Nasal cavity respiratory epithelium epithelial cell of viscerocranial mucosa (primary cell): ENCODE data around the gene CERS2. TPM values are rescaled to one million over a fixed set of nuclear protein-coding genes. Genes with fewer than 3 reads are reported as not detected.

ENCODE experiments used
- total RNA-seq: library from RNA; depleted of rRNA; stranded (reverse); fragments of >200 nt; gene quantifications from 2 replicates; pipeline ENCODE4 v1.2.3, GENCODE V29; 2014

CERS2 gene, protein sequence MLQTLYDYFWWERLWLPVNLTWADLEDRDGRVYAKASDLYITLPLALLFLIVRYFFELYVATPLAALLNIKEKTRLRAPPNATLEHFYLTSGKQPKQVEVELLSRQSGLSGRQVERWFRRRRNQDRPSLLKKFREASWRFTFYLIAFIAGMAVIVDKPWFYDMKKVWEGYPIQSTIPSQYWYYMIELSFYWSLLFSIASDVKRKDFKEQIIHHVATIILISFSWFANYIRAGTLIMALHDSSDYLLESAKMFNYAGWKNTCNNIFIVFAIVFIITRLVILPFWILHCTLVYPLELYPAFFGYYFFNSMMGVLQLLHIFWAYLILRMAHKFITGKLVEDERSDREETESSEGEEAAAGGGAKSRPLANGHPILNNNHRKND
- 83.7 and 101 TPM in 2 replicates for total RNA-seq

DNA sequence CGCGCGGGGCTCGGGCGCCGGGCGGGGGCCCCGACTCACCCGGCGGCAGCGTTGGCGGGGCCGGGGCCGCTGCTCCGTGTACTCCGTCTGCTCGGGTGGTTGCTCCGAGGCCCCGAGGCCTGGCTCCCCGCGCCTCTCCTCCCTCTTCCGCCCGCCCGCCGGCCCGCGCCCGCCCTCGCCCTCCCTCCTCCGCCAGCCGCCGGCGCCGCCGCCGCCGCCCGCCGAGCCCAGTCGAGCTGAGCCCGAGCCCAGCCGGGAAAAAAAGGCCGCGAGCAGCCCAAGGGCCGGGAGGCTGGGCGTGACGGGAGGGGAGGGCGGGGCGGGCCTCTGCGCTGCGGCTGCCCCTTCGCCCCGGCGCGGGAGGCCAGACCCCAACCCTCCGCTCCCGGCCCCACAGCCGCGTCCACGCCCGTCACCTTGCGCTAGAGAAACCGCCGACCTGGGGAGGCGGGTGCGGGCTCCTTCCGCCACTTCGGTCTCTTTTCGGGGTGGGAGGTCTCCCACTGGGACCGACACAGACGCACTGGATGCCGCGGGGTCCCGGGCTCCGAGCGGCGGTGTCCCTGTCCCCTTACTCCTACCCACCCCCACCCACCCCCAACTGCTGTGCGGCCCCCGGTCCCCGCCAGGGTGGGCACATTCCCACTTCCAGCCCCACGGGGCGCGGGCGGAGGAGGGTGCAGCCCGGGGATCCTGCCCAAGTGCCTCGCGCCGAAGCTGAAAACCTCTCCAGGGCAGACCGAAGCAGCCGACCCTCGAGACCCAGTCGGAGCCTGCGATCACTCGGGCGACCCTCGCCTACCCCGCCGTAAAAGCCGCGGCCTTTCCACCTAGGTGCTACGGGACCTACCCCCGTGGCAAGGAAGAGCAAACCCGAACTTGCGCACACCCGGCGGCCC lies at the start of gene CERS2:
TSS of gene CERS2 (minus strand) at position 256 of the 899 bp plus-strand sequence. CDS start 5,745 bp downstream, outside the sequence.

DNA sequence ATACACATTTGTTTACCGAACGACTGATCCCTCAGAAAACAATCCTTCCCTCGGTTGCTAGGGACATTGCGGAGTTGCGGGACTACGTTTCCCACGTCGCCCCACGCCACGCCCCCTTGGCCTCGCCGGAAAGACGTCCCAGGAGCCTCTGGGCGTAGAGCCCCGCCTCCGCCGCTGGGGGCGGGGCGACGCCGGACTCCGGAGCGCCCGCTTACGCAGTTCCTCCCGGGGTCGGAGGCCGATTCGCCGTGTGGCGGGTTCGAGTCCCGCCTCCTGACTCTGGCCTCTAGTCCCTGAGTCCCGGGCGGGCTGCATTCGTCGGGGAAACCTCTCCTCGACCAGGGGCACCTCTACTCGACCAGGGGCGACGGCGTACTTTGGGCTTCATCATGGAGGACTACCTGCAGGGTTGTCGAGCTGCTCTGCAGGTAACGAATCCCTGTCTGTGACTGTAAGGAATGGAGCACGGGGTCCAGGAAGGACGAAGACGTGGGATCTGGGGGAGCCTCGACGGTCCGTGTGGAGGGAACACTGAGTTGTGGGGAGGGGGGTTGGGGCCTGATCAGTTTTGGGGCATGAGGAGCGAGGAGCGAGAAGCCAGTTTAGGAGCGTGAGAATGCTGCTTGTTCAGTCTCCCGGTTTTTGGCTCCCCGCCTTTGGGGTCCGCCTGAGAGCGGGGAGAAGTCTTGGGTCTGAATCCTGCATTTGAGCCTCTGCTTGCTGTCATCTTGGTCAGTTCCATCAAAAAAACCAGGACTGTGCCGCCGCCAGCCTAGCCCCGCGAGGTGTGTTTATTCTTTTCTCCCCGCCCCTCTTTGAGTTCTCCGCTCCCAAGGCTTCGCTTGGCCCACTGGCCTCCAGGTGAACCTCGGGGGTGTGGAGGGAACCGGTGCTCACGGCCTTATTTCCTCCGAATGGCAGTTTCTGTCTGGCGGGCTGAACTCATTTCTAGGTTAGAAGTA lies 33.9 kb upstream of the CERS2 start, which contains the start of gene PRUNE1:
TSS of gene PRUNE1 (plus strand) at position 206 of the 962 bp plus-strand sequence. CDS start at position 390, 184 bp downstream.

DNA sequence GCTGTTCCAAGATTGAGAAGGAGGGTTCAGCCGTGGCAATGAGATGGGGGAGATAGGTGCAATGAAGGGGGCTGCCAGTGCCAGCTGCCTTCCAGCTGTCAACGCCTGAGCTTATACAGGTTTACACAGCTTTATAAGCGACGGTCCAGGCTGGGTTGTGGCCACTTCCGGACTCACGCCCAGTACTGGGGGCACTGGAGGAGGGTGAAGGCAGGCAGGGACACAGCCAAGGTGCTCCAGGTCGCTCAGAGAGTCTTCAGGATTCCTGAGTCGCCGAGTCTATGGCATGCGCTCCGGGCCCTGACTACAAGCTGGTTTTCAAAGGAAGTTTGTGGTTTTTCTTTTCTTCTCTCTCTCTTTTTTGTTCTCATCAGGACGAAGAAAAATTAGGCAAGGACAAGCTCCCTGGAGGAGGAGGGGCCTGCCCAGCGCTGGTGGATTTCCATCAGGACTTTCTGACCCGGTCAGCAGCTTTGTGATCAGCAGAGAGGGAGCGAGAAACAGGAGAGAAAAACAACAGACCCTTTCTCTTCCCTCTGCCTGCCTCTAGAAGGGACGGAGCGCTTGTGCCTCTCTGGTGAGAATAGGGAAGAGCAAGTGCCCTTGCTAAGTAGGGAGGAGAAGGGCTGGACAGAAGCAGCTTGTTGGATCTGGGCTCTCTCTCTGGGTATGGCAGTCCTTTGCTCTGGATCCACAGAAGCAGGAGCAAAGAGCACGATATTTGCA lies 31.9 kb upstream of the CERS2 start, which contains the start of gene MINDY1:
TSS of gene MINDY1 (minus strand) at position 576 of the 726 bp plus-strand sequence. CDS start 4,285 bp downstream, outside the sequence.

DNA sequence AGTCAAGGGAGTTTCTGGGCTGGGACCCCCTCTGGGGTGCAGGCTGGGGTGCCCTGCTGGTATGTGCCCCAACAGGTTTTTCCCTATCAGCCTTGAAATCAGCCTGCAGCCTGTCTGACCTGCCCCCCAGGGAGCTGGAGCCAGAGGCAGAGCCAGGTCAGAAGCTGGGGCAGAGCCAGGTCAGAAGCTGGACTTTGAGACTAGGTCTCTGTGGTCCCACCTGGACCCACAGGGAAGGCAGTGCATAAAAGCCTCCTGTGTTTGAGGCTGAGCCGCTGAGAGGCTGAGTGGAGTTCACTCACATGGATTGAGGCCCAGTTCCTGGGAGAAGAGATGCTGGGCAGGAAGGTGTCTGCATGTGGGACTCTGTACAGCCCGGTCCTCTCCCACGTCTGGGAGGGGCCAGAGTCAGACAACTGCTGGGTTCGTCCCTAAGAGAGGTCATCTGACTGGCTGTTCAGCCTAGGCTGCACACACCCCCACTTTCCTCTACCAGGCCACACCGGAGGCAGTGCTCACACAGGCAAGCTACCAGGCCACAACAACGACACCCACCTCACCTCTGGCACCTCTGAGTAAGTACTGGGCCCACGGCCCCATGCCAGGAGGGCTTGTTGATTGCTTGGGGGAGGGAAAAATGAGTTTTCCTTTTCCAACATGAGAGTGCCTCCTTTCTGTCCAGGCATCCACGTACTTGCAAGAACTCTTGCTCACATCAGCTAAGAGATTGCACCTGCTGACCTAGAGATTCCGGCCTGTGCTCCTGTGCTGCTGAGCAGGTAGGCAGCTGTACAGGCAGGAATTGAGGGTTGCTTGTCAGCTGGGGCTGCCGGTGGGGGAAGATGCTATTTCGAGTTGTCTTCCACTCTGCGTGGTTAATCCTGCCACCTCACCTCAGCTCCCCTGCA lies 7.4 kb upstream of the CERS2 start, which contains the start of gene ANXA9:
TSS of gene ANXA9 (plus strand) at position 488 of the 908 bp plus-strand sequence. CDS start 814 bp downstream, outside the sequence.

DNA sequence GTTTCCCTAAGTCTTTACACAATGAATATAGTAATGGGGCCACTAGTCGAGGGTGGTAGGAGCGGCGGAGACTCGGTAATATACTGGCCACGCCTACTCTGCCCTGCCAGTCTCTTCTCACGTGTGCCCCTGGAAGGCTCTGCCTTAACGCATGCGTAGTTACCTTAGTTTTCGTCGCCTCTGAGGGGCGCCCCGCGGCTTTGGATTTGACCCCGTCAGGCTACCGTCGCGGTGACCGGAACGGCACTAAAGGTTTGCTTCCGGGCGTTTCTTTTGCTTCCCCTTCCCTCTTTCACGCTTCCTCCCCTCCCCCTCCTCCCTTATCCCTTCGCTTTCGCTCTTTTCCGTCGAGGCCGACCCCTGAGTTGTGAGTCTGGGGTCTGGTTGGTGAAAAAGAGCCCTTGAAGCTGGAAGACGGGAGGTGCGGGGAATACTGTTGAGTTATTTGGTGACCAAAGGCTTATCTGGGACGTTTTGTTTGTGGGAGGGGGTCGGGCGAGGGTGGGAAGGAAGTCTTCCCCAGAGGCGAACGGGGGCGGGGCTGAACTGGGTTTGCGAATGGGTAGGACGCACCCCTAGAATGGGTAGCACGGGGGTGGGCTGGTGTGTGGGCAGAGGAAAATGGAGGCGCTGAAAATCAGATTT lies 48.4 kb downstream of the CERS2 start, which contains the start of gene SETDB1:
TSS of gene SETDB1 (plus strand) at position 267 of the 645 bp plus-strand sequence. CDS start 1,352 bp downstream, outside the sequence.

Other genes with a start within 250 kb of the CERS2 start
- gene CTSS, start 209.1 kb downstream of the CERS2 start, total RNA-seq, result 2.1 and 12.4 TPM in 2 replicates
- 1.4 and 3.6 TPM in 2 replicates for gene CTSK, start 166.6 kb downstream of the CERS2 start, total RNA-seq
- gene ARNT, start 98.2 kb downstream of the CERS2 start, total RNA-seq, result 20.5 and 30.6 TPM in 2 replicates
- gene CTXND2, start 87.7 kb downstream of the CERS2 start, total RNA-seq, result not detected in 2 replicates
- 23.2 and 36.7 TPM in 2 replicates for gene SETDB1, start 48.5 kb downstream of the CERS2 start, total RNA-seq
- 0.50 and 0.68 TPM in 2 replicates for gene ANXA9, start 7.5 kb upstream of the CERS2 start, total RNA-seq
- gene MINDY1, start 32.1 kb upstream of the CERS2 start, total RNA-seq, result 5.5 and 10.3 TPM in 2 replicates
- gene PRUNE1, start 33.6 kb upstream of the CERS2 start, total RNA-seq, result 10.3 and 11.6 TPM in 2 replicates
- 3.3 and 7.5 TPM in 2 replicates for gene BNIPL, start 61.8 kb upstream of the CERS2 start, total RNA-seq
- gene C1orf56, start 72.9 kb upstream of the CERS2 start, total RNA-seq, result 0.71 and 1.0 TPM in 2 replicates
- gene CDC42SE1, start 84.8 kb upstream of the CERS2 start, total RNA-seq, result 111 and 152 TPM in 2 replicates
- gene MLLT11, start 85.6 kb upstream of the CERS2 start, total RNA-seq, result 1.7 and 3.3 TPM in 2 replicates
- 17.1 and 27.1 TPM in 2 replicates for gene GABPB2, start 95.9 kb upstream of the CERS2 start, total RNA-seq
- gene SEMA6C, start 171.8 kb upstream of the CERS2 start, total RNA-seq, result 0.34 and 1.3 TPM in 2 replicates
- gene TNFAIP8L2, start 181.8 kb upstream of the CERS2 start, total RNA-seq, result not detected in 2 replicates
- 5.8 and 6.5 TPM in 2 replicates for gene LYSMD1, start 191.1 kb upstream of the CERS2 start, total RNA-seq
- gene SCNM1, start 191.3 kb upstream of the CERS2 start, total RNA-seq, result 24.1 and 24.3 TPM in 2 replicates
- gene TMOD4, start 201.1 kb upstream of the CERS2 start, total RNA-seq, result 0.21 TPM in 1 of 2 replicates, not detected in the other
- gene VPS72, start 215.4 kb upstream of the CERS2 start, total RNA-seq, result 48.7 and 56.0 TPM in 2 replicates
- gene PIP5K1A, start 223.7 kb upstream of the CERS2 start, total RNA-seq, result 84.6 and 96.4 TPM in 2 replicates